T-helper 2 cell treated with Interferon-gamma antibody and Interleukin-4, amounts not matched to agents 5 μg/mL and 100 μg/mL, for 36 hours (primary cell): ENCODE results near the gene HAPSTR1.
A peak's percentile ranks its signal among the peaks of the same experiment; 100 is the strongest.
"Not testable (repeated sequence)": the region's sequence is repeated elsewhere in the genome, so short reads cannot be mapped to it uniquely, and the experiment has no call there.

Source experiments
- DNase-seq: peaks from one replicate; pipeline ENCODE4 v3.0.0; 2021; ENCODE audit warnings: low spot score
- H3K27ac Mint-ChIP-seq: one replicate; pipeline ENCODE4 v1.8.0; 2021; ENCODE audit warnings: mild to moderate bottlenecking, mixed read lengths
- H3K27me3 Mint-ChIP-seq: one replicate; pipeline ENCODE4 v1.8.0; 2021; ENCODE audit warnings: low read depth, mixed read lengths
- H3K36me3 Mint-ChIP-seq: one replicate; pipeline ENCODE4 v1.8.0; 2021; ENCODE audit warnings: low read depth, mixed read lengths
- H3K4me1 Mint-ChIP-seq: one replicate; pipeline ENCODE4 v1.8.0; 2021; ENCODE audit warnings: low read depth, mixed read lengths
- H3K4me3 Mint-ChIP-seq: one replicate; pipeline ENCODE4 v1.8.0; 2022; ENCODE audit warnings: mild to moderate bottlenecking, moderate library complexity, mixed read lengths
- H3K9me3 Mint-ChIP-seq: one replicate; pipeline ENCODE4 v1.8.0; 2021; ENCODE audit warnings: mixed read lengths

HAPSTR1 gene

GRCh38 chr16:9056061-9056460 lies 35.4 kb upstream of the HAPSTR1 start:
- H3K36me3 Mint-ChIP-seq, result no peaks in the 10 kb centered on the region
- peaks cover 6% of the 10 kb centered on the region for H3K4me1 Mint-ChIP-seq
- H3K4me3 Mint-ChIP-seq, result no peak overlapping the region
- H3K27me3 Mint-ChIP-seq, result no peaks in the 10 kb centered on the region
- DNase-seq, result no peak
- H3K9me3 Mint-ChIP-seq, result no peaks in the 10 kb centered on the region
- H3K27ac Mint-ChIP-seq, result no peak overlapping the region

GRCh38 chr16:9058211-9058610 lies 33.2 kb upstream of the HAPSTR1 start:
- H3K36me3 Mint-ChIP-seq, result no peaks in the 10 kb centered on the region
- H3K4me1 Mint-ChIP-seq, result peaks cover 11% of the 10 kb centered on the region
- H3K9me3 Mint-ChIP-seq, result no peaks in the 10 kb centered on the region
- H3K27ac Mint-ChIP-seq, result peak overlapping the region; percentile 60
- H3K27me3 Mint-ChIP-seq, result no peaks in the 10 kb centered on the region
- no peak for DNase-seq
- no peak overlapping the region for H3K4me3 Mint-ChIP-seq

DNA sequence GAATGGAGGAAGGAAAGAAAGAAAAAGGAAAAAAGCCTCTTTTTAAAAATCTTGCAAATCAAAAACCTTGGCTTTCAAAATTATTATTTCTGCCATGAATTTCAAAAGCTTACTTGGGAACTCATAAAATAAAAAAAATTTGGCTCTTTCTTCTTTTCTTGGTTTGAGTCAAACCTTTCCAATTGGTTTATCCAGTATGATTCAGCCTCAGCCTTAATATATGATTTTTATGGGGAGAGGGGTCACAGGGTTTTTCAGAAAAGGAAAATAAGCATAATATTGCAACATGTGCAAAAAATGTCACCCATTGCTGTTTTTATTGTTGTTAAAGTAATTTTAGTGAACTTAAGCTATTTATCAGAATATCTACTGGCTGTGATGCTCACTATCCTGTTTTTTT lies 31.2 kb upstream of the HAPSTR1 start:
- DNase-seq, result no peak
- H3K27ac Mint-ChIP-seq, result no peak overlapping the region
- no peaks in the 10 kb centered on the region for H3K36me3 Mint-ChIP-seq
- no peaks in the 10 kb centered on the region for H3K9me3 Mint-ChIP-seq
- no peaks in the 10 kb centered on the region for H3K27me3 Mint-ChIP-seq
- H3K4me3 Mint-ChIP-seq, result no peak overlapping the region
- peaks cover 11% of the 10 kb centered on the region for H3K4me1 Mint-ChIP-seq

GRCh38 chr16:9061358-9061813 lies 30.1 kb upstream of the HAPSTR1 start:
- Mint-ChIP-seq H3K27ac (no peak overlapping the region), H3K9me3 (no peaks in the 10 kb centered on the region), H3K36me3 (no peaks in the 10 kb centered on the region), H3K4me1 (peaks cover 11% of the 10 kb centered on the region), H3K4me3 (no peak overlapping the region), H3K27me3 (no peaks in the 10 kb centered on the region)
- no peak for DNase-seq

DNA sequence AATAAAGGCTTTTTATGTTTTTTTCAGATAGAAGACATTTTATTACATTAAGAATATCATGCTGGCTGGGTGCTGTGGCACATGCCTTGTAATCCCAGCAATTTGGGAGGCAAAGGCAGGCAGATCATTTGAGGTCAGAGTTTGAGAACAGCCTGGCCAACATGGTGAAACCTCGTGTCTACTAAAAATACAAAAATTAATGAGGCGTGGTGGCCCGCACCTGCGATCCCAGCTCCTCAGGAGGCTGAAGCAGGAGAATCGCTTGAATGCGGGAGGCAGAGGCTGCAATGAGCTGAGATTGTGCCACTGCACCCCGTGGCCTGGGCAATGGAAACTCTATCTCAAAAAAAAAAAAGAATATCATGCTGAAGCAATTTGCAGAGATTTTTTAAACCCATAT lies 29.1 kb upstream of the HAPSTR1 start:
- no peak overlapping the region for H3K27ac Mint-ChIP-seq
- H3K4me3 Mint-ChIP-seq, result no peak overlapping the region
- no peak for DNase-seq
- H3K4me1 Mint-ChIP-seq, result peaks cover 11% of the 10 kb centered on the region
- H3K36me3 Mint-ChIP-seq, result no peaks in the 10 kb centered on the region
- H3K27me3 Mint-ChIP-seq, result no peaks in the 10 kb centered on the region
- H3K9me3 Mint-ChIP-seq, result no peaks in the 10 kb centered on the region

- no peak overlapping the region for H3K27ac Mint-ChIP-seq
- no peak overlapping the region for H3K4me3 Mint-ChIP-seq
- no peaks in the 10 kb centered on the region for H3K27me3 Mint-ChIP-seq
- peaks cover 15% of the 10 kb centered on the region for H3K4me1 Mint-ChIP-seq
- H3K9me3 Mint-ChIP-seq, result peaks cover 5% of the 10 kb centered on the region
- H3K36me3 Mint-ChIP-seq, result peaks cover 3% of the 10 kb centered on the region
- DNase-seq, result no peak
These were observed 26.4 kb upstream of the HAPSTR1 start for GRCh38 chr16:9065077-9065476.

- Mint-ChIP-seq H3K9me3 (peaks cover 5% of the 10 kb centered on the region), H3K36me3 (peaks cover 6% of the 10 kb centered on the region), H3K27me3 (no peaks in the 10 kb centered on the region), H3K4me3 (no peak overlapping the region), H3K27ac (no peak overlapping the region), H3K4me1 (peaks cover 19% of the 10 kb centered on the region)
- no peak for DNase-seq
These were observed 22.6 kb upstream of the HAPSTR1 start for GRCh38 chr16:9068886-9069285.

DNA sequence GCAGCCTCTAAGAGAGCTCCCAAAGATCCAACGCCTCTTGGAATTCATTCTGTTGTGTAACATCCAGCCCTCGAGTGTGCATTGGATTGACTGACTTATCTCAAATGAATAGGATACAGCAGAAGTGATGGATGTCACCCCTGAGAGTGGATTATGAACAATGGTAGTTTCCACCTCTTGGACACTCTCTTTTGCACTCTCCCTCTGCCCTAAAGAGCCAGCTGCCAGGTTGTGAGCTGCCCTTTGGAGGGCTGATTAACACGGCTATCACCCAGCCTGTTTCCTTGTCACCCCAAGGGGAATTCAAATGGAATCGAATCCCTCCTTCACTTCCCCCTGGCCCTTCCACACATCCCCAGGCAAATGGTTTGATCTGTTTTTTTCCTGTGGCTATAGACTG lies 21.2 kb upstream of the HAPSTR1 start:
- no peaks in the 10 kb centered on the region for H3K27me3 Mint-ChIP-seq
- H3K4me1 Mint-ChIP-seq, result peaks cover 19% of the 10 kb centered on the region
- H3K27ac Mint-ChIP-seq, result no peak overlapping the region
- no peak overlapping the region for H3K4me3 Mint-ChIP-seq
- peaks cover 5% of the 10 kb centered on the region for H3K9me3 Mint-ChIP-seq
- H3K36me3 Mint-ChIP-seq, result peaks cover 6% of the 10 kb centered on the region
- no peak for DNase-seq

DNA sequence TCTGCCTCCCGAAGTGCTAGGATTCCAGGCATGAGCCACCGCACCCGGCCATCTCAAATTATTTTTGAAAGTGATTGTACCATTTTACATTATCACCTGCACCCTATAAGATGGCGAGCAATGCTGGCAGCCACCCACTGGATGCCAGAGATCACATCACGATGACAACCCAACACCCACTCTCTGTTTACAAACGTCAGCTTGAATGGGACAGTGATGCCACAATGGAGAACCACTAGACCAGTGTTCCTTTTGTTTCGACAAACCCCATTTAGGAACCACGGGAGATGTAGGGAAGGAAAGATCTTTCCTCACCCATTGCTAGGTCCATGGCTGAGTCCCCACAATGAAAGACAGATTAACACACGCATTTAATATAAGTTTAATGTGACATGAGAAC lies 20.1 kb upstream of the HAPSTR1 start:
- Mint-ChIP-seq H3K9me3 (peaks cover 5% of the 10 kb centered on the region), H3K4me3 (no peak overlapping the region), H3K27ac (no peak overlapping the region), H3K27me3 (no peaks in the 10 kb centered on the region), H3K36me3 (peaks cover 6% of the 10 kb centered on the region), H3K4me1 (peaks cover 22% of the 10 kb centered on the region)
- DNase-seq, result no peak

GRCh38 chr16:9072806-9073341 lies 18.6 kb upstream of the HAPSTR1 start:
- Mint-ChIP-seq H3K4me3 (peak overlapping the region; percentile 37), H3K27me3 (no peaks in the 10 kb centered on the region), H3K27ac (peak overlapping the region; percentile 90), H3K9me3 (peaks cover 11% of the 10 kb centered on the region), H3K36me3 (peaks cover 7% of the 10 kb centered on the region), H3K4me1 (peaks cover 33% of the 10 kb centered on the region)
- peak; percentile 39 for DNase-seq

- H3K36me3 Mint-ChIP-seq, result peaks cover 14% of the 10 kb centered on the region
- peaks cover 40% of the 10 kb centered on the region for H3K4me1 Mint-ChIP-seq
- no peak overlapping the region for H3K4me3 Mint-ChIP-seq
- H3K27ac Mint-ChIP-seq, result no peak overlapping the region
- H3K9me3 Mint-ChIP-seq, result peaks cover 21% of the 10 kb centered on the region
- DNase-seq, result no peak
- no peaks in the 10 kb centered on the region for H3K27me3 Mint-ChIP-seq
These were observed 16.0 kb upstream of the HAPSTR1 start for GRCh38 chr16:9075299-9076071.

GRCh38 chr16:9077091-9077809 lies 14.2 kb upstream of the HAPSTR1 start:
- Mint-ChIP-seq H3K4me3 (peak overlapping the region; percentile 1), H3K9me3 (peaks cover 21% of the 10 kb centered on the region), H3K27ac (peak overlapping the region; percentile 32), H3K4me1 (peaks cover 39% of the 10 kb centered on the region), H3K27me3 (no peaks in the 10 kb centered on the region), H3K36me3 (peaks cover 13% of the 10 kb centered on the region)
- DNase-seq, result peak; percentile 52

DNA sequence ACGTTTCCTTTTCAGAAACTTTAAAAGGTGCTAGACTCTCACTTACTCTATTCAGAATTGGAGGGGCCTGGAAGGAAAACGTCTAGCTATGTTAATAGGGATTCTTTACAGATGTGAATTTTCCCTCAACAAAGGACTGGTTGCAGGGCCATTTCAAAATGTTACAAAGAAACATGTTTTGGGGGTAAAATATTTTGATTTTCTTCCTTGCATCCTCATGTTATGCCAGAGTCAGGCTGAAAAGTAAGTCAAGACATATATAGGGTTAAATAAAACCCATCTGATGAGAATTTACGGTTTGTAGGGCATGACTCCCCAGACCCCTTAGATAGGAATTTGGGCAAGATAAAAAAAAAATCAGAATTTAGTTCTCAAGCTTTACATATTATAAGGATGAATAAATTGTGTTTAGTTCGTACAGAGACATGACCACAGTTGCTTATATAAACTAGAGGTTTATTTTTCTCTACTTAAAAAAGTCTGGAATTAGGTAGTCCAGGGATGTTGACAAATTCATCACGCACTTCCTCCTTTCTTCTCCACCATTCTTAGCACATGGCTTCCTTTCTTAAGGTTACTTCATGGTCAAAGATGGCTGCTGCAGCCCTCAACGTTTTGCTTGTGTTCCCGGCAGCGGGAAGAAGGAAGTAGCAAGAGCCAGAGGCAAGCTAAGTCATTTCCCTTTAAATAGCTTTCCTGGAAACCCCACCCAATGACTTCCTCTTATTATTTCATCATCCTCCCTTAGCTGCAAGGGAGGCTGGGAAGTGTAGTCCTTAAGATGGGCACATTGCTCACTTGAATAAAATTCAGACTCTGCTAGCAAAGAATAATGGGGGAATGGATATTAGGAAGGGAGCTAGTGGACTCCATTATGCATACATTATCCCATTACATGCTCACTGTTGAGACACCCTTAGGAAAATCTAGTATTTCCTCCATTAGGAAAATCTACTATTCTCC lies 12.7 kb upstream of the HAPSTR1 start:
- peak overlapping the region; percentile 82 for H3K27ac Mint-ChIP-seq
- H3K36me3 Mint-ChIP-seq, result peaks cover 12% of the 10 kb centered on the region
- peaks cover 21% of the 10 kb centered on the region for H3K9me3 Mint-ChIP-seq
- peaks cover 29% of the 10 kb centered on the region for H3K4me1 Mint-ChIP-seq
- peak overlapping the region; percentile 13 for H3K4me3 Mint-ChIP-seq
- not testable (repeated sequence) for H3K27me3 Mint-ChIP-seq
- peak; percentile 56 for DNase-seq
